ENCODE measurements around the gene RPS6KB2.

RPS6KB2 gene

GRCh38 chr11:67408437-67409200, 19.7 kb upstream of the RPS6KB2 start:
- TF ChIP-seq ARNT (IDR thresholded peaks at IDR 0.05) (no peak), ELF4 (IDR thresholded peaks at IDR 0.05) (no peak), LEF1 (IDR thresholded peaks at IDR 0.05; ENCODE audit: borderline replicate concordance) (no peak)
- DNase-seq (ENCODE audit: extremely low spot score), result no peak
- ChIA-PET POLR2A (interaction anchor here (1.9 kb wide), 1 partner anchor 11 kb away, joined by 6 read pairs; no protein-coding TSS in a partner anchor), CTCF (no interaction called here)

GRCh38 chr11:67409261-67409666, 19.0 kb upstream of the RPS6KB2 start:
- CTCF ChIA-PET, result no interaction called here
- TF ChIP-seq FOXA1 (IDR thresholded peaks at IDR 0.05) (no peak), NFRKB (IDR thresholded peaks at IDR 0.05) (no peak), ARNT (IDR thresholded peaks at IDR 0.05) (no peak), FOXM1 (IDR thresholded peaks at IDR 0.05; ENCODE audit: borderline replicate concordance) (no peak), PKNOX1 (IDR thresholded peaks at IDR 0.05) (no peak), BHLHE40 (IDR thresholded peaks at IDR 0.05; ENCODE audit: borderline replicate concordance) (no peak), HDGF (IDR thresholded peaks at IDR 0.05; ENCODE audit: borderline replicate concordance) (no peak), SUZ12 (IDR thresholded peaks at IDR 0.05) (no peak), FOXK2 (IDR thresholded peaks at IDR 0.05) (no peak), TARDBP (IDR thresholded peaks at IDR 0.05) (no peak)
- POLR2A ChIA-PET, result no interaction called here
- DNase-seq (ENCODE audit: extremely low spot score), result no peak

GRCh38 chr11:67409781-67410368, 18.4 kb upstream of the RPS6KB2 start:
- CTCF ChIA-PET, result no interaction called here
- POLR2A ChIA-PET, result no interaction called here
- TF ChIP-seq TARDBP (IDR thresholded peaks at IDR 0.05) (no peak), NFRKB (IDR thresholded peaks at IDR 0.05) (no peak), LEF1 (IDR thresholded peaks at IDR 0.05; ENCODE audit: borderline replicate concordance) (no peak), ZNF384 (IDR thresholded peaks at IDR 0.05) (no peak), ARNT (IDR thresholded peaks at IDR 0.05) (no peak), CTBP1 (IDR thresholded peaks at IDR 0.05; ENCODE audit: borderline replicate concordance) (no peak), L3MBTL2 (conservative IDR thresholded peaks at IDR 0.05) (no peak), PKNOX1 (IDR thresholded peaks at IDR 0.05) (no peak), FOXM1 (IDR thresholded peaks at IDR 0.05; ENCODE audit: borderline replicate concordance) (no peak), FOXA1 (IDR thresholded peaks at IDR 0.05) (no peak), SP1 (IDR thresholded peaks at IDR 0.05) (no peak), HDGF (IDR thresholded peaks at IDR 0.05; ENCODE audit: borderline replicate concordance) (no peak), BHLHE40 (IDR thresholded peaks at IDR 0.05; ENCODE audit: borderline replicate concordance) (no peak), ELF4 (IDR thresholded peaks at IDR 0.05) (no peak)
- DNase-seq (ENCODE audit: extremely low spot score), result no peak

- TF ChIP-seq SUZ12 (IDR thresholded peaks at IDR 0.05), result no peak
- TF ChIP-seq BHLHE40 (IDR thresholded peaks at IDR 0.05; ENCODE audit: borderline replicate concordance), result no peak
- no peak for TF ChIP-seq PKNOX1 (IDR thresholded peaks at IDR 0.05)
- TF ChIP-seq TARDBP (IDR thresholded peaks at IDR 0.05), result no peak
- no peak for TF ChIP-seq NFRKB (IDR thresholded peaks at IDR 0.05)
- TF ChIP-seq ARNT (IDR thresholded peaks at IDR 0.05), result no peak
- no peak for TF ChIP-seq FOXA1 (IDR thresholded peaks at IDR 0.05)
- ChIA-PET CTCF (no interaction called here), POLR2A (interaction anchor here (3.6 kb wide), 1 partner anchor 9 kb away, joined by 25 read pairs; the partner anchor contains the start of gene PPP1CA)
- DNase-seq (ENCODE audit: extremely low spot score), result no peak
These were observed 17.9 kb upstream of the RPS6KB2 start for GRCh38 chr11:67410369-67410831.

GRCh38 chr11:67410984-67411784, 17.1 kb upstream of the RPS6KB2 start:
- CTCF ChIA-PET, result no interaction called here
- DNase-seq (ENCODE audit: extremely low spot score), result no peak
- TF ChIP-seq SP1 (IDR thresholded peaks at IDR 0.05) (no peak), CTBP1 (IDR thresholded peaks at IDR 0.05; ENCODE audit: borderline replicate concordance) (no peak), ELF4 (IDR thresholded peaks at IDR 0.05) (no peak), FOXA1 (IDR thresholded peaks at IDR 0.05) (no peak), SUZ12 (IDR thresholded peaks at IDR 0.05) (no peak), FOXM1 (IDR thresholded peaks at IDR 0.05; ENCODE audit: borderline replicate concordance) (no peak), L3MBTL2 (conservative IDR thresholded peaks at IDR 0.05) (no peak), TARDBP (IDR thresholded peaks at IDR 0.05) (no peak), HDGF (IDR thresholded peaks at IDR 0.05; ENCODE audit: borderline replicate concordance) (no peak), BHLHE40 (IDR thresholded peaks at IDR 0.05; ENCODE audit: borderline replicate concordance) (no peak), ZNF384 (IDR thresholded peaks at IDR 0.05) (no peak), PKNOX1 (IDR thresholded peaks at IDR 0.05) (no peak), ARNT (IDR thresholded peaks at IDR 0.05) (no peak)
- POLR2A ChIA-PET, result interaction anchor here (0.8 to 3.6 kb wide), 3 partner anchors 9 to 19 kb away, joined by 6 to 25 read pairs (median 10); partner anchors contain the start of genes PPP1CA and RAD9A
